NCI-H2107 treated with DMSO at 0.1 percent for 48 hours (cell line): ENCODE measurements around the gene C10orf88.

Source experiments
- DNase-seq: peaks from one replicate; lab custom pipeline; 2025; ENCODE audit not compliant: unreplicated experiment; lab: John Stamatoyannopoulos, UW

C10orf88 gene, protein sequence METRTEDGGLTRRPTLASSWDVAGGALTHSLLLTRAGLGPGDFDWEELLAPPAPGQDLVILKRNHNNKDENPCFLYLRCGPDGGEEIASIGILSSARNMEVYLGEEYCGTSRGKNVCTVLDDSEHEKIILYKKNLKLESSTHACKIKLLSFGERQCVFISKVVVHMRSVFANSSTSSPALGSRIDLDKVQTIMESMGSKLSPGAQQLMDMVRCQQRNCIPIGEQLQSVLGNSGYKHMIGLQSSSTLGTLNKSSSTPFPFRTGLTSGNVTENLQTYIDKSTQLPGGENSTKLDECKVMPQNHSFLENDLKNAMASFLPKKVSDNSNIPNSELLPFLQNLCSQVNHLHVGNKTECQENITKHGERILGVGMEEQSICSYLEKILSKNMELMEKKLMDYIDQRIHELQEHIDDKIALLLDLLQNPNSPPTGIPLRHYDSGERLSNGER

DNA sequence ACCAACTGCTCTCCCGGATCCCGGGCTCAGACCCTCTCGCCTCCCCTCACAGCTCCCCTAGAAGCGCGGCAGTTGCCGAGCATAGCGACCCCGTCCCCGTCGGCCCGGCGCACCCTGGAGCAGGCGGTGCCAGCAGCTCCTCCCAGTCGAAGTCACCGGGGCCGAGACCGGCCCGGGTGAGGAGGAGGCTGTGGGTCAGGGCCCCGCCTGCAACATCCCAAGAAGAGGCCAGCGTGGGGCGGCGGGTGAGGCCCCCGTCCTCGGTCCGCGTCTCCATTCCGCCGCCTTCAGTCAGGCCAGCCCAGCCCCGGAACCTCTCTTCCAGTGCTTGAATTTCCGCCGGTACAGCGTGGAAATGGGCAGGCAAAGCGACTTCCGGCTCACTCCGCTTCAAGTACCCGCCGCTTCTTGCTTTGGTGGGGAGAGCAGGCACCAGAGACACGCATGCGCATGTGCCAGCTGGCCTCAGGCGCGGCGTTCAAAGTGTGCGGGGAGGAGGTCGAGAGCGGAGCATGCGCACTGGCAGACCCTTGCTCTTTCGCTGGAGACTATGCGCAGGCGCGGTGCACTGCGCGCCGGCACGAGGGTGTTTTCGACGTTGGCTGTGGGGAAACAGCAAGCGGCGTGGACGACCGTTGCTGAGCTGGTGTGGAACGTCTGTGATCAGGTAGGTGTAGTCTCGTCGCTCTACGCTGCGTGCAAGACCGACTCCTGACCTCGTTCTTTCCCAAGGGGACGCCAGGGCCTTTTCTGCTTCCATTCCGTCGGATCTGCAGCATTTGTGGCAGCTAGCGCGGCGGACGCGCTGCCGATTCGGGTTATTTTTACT is at the start of gene C10orf88:
Gene C10orf88 (minus strand): TSS at position 326 of the 829 bp plus-strand sequence. CDS start 49 bp downstream, at position 277.
- DNase-seq = peak; percentile 88

DNA sequence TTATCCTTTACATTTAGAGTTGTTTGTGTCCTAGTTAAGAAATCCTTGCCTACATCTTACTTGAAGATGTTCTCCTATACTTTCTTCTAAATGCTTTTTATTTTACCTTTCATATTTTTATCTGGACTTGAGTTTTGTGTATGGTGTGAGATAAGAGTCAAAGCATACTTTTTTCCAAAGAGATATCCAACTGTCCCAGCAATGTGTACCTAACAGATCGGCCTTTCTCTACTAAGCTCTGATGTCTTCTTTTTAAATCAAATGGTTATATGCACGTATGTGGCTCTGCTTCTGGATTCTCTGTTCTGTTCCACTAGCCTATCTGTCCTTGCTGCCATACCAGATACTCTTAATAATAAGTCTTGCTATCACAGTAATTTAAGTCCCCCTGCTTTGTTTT is 47.3 kb upstream of the C10orf88 start:
- no peak for DNase-seq

DNA sequence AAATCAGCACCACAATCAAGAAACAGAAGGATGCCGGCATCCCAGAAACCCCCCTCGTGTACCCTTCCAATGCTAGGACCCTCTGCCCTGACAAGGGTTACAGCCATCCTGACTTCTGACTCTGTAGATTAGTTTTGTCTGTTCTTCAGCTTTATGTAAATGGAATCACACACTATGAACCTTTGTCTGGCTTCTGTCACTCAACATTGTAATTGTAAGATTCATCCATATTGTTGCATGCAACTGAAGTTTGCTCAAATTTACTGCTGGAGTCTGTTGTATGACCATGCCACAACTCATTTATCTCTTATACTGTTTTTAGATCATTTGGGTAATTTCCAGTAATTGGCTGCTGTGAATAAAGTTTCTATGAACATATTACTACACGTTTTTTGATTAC is 46.1 kb upstream of the C10orf88 start:
- no peak for DNase-seq

DNA sequence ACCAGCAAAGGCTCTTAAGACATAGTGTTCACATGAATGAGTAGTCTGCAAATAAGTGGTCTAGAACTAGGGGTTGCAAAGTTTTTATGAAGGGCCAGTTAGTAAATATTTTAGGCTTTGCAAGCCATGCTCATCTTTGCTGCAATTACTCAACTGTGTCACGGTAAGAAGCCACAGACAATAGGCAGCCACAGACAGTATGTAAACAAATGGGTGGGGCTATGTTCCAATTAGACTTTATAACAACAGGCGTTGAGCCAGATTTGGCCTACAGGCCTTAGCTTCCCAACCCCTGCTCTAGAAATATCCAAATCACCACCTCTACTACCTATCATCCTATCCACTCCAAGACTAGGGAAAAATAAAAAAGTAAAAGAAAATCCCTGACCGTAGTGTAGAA is 45.3 kb upstream of the C10orf88 start:
- DNase-seq = no peak

DNA sequence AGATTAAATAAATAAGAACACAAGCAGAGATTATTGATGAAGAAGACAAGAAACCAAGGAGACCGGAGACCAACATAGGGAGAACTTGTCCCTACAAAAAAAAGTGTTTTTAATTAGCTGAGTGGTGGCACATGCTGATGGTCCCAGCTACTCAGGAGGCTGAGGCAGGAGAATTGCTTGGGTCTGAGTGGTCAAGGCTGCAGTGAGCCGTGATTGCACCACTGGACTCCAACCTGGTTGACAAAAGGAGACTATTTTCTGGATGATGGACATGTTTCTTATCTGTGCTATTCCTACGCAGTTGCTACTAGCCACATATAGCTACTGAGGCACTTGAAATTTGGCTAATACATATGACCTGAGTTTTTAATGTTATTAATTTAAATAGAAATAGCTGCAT is 44.9 kb upstream of the C10orf88 start:
- no peak for DNase-seq

DNA sequence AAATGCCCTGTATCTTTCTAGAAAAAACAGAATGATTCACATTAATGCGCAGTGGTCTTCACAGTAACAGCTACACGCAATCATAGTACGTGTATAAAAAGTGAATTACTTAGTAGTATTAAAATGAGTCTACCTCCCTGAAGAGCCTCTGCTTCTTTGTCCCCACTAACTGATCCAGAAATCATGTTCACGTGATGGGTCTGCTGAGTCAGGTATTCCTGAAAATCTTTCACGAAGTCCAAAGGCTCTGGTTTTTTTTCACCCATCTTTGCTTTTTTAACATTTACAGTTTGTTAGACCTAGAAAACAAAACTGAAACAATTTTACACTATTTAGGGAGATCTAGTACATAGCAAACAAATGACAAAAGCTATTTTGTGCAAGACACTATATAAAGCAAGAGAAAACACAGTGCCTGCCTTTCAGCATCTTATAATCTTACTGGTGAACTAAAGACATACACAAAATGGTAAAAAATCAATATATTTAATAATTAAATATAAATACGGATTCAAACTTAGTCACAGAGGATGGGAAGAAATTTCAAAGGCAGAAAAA is 44.4 kb upstream of the C10orf88 start:
- DNase-seq = no peak

DNA sequence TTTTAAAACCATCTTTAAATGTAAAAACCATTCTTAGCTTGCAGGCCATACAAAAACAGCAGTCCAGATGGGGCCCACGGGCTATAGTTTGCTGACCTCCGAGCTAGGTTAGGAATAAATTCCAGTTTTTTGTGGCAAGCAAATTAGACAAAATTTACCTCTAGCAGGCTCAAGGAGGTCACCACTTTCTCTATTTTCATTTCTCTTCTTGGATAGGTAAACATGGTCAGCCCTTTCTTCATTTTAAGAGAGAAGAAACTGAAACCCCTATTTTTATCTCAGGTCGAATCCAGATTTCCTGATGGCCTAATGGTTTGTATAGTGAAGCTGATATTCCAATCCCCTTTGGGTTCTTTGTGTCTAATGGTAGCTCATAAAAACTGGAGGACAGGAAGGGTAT is 43.8 kb upstream of the C10orf88 start:
- no peak for DNase-seq

DNA sequence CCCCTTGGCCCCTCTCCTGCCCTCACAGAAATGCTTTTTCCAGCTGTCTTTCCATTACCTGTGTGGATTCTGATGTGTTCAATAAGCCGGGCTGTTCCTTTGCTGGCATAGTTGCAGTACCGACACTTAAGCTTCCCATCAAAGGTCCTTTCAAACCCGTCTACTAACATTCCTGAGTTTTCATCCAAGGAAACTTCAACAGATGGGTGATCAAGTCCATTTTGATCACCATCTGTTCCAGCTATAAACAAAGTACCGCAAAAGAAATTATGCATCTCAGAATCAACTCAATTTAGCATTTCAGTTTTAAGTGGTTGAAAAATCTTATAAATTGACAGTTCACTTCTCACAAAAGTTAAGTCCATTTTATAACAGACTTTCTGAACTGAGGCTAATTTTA is 41.9 kb upstream of the C10orf88 start:
- no peak for DNase-seq

DNA sequence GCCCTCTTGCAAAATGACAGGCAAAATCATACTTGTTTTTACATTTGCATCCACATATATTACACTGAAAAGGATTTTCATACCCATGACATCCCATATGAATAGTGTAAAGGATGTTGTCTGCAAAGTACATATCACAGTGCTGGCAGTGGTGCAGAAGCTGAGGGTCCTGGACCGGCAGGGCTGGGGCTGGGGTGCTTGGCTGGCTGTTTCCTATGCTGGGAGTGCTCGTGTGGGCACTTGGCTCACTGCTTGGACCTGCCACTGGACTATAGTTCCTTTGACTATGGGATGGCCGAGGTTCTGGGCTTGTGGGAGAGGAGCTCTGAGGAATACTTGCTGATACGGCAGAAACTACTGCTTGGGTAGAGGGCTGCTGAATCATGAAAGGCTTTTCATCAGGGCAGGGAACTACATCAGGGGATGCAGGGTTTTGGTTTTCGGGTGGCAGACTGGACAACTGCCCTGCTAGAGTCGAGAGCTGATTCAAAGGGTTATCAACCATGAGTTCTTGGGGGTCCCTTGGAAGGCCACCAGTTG is 39.8 kb upstream of the C10orf88 start:
- DNase-seq = no peak

DNA sequence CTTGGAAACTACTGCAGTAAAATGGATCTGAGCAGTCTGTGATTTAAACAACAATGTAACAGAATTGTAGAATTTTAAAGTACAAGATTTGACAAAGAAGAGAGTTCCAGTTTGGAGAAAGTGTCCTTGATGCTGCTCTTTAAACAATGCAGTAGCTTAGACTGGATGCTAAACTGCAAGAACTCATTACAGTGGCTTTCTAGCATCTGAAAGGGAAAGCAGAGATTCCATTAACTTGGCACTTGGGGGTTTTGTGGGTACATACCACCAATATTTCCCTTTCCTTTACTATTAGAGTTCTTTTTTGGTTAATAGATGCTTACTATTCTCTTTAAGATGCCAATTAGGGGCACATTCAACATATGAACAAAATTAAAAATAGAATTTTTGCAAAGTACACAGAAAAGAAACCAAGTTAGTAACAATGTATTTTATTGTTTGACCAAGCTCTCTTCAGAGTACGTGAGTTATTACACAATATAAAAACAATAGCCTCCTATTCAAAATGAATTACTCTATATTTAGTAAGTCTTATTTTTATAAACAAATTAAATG is 38.1 kb upstream of the C10orf88 start:
- DNase-seq = no peak

DNA sequence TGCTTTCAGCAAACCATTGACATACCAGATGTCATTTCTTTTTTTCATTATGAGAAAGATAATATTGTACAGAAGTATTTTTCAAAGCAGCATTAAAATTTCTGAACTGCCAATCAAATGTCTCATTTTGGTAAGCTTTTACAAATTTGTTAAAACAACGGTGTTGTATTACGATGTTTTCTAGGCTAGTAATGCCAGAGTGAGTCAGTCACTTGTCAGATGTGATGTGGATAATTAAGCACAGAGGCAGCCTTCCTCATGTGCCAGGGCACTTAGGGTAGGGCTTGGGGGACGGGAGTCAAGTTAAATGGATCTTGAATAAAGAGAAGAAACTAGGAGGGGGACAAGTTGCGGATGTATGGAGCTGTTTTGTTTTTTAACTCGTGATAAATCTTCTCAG is 36.3 kb upstream of the C10orf88 start:
- DNase-seq = no peak

DNA sequence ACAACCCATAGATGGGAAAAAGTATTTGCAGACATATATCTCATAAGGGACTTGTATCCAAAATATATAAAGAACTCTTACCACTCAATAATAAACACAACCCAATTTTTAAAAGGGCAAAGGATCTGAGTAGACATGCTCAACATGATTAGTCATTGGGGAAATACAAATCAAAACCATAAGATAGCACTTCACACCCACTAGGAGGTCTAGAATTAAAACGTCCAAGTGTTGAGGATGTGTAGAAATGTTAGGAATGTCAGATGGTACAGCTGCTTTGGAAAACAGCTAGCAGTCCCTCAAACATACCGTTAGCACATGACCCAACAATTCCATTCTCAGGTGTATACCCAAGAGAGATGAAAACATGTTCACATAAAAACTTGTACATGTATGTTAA is 34.5 kb upstream of the C10orf88 start:
- no peak for DNase-seq

DNA sequence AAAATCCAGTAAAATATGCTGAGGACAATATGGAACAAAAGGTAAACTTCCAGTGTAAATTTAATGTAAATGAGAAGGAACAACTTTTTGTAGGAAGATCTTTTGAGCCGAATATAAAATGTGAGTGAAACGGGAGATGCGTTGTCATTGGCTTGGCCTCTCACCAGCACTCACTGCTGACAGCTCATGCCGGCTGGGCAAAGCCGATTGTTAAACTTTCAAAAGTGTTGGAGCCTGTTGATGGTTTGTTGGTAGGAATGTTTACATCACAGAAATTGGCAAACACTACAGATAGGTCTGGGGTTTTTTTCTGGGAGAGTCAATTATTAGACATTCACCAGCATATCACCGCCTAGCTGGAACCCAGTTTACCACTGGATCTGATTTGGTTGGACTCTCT is 32.3 kb upstream of the C10orf88 start:
- DNase-seq = no peak

DNA sequence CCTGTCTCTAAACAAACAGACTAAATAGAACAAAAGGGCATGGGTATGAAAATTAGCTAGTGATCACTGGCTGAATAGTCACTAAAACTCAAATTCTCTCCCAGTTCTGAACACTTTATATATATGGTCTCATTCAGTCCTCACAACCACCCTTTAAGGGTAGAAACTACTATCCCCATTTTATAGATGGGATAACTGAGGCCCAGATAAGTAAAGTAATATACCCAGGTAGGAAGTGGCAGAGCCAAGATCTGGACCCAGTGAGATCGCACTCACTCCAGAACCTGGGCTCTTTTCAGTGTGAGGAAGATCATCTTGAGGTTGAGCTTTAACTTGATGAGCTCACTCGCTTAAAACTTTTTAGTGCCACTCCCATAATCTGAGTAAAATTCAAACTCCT is 30.7 kb upstream of the C10orf88 start:
- DNase-seq = no peak

DNA sequence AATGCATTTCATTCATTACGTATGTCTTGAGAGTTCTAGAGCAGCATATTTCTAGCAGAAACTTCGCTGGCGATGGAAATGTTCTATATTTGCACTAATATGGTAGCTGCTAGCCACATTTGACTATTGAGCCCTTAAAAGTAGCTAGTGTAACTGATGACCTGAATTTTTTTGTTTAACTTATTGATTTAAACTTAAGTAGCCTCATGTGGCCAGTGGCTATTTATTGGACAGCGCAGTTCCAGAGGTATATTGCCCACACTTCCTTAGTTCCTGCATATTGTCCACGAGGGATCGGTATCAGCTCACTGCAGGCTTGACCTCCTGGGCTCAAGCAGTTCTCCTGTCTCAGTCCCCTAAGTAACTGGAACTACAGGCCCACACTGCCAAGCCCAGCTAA is 29.9 kb upstream of the C10orf88 start:
- DNase-seq = no peak

DNA sequence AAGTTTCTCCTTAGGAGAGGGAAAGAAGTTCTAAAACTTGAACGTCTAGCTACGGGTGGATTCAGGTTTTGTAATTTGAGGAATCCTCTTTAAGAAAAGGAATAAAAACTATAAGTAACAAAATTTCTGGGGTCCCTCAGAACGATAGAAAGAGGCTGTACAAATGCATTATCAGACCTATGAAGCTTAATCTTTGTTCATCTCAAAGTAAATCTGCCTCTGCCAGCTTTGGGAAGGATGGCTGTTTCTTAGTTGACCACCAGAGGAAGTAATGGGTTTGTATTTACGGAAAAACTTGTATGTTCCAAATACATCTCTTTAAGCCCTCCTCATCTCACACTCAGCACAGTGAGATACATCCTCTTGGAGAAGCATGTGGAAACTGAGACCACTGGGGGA is 27.0 kb upstream of the C10orf88 start:
- no peak for DNase-seq

DNA sequence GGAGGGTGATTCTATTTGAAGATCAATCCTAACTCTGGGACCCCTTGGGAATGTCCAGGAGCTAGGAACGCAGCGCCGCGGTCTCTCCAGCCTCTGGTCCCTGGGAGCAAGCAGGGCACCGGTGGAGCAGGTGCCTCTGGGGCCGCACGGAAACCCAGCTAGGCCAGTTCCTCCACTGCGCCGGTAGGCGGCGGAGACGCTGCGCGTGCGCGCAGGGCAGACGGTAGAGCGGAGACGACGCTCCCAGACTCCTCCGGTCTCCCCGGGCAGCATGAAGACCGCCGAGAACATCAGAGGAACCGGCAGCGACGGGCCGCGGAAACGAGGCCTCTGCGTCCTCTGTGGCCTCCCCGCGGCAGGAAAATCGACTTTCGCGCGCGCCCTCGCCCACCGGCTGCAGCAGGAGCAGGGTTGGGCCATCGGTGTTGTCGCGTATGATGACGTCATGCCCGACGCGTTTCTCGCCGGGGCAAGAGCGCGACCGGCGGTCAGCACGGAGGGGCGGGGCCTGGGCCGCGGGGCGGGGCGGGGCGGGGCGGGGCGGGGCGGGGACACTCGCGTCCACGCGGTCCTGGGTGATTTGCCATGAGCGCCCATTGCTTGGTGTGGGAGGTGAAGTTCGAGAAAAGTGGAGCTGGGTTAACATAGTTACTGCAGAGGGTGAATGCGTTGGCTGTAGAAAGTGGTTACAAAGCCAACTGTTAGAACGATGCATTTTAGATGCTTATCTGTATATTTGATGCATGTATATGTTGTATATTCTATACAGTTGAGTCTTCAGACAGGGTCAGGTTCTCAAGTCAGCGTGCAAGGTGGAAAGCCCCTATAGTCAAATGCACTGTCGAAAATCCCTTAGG is 26.4 kb upstream of the C10orf88 start, which contains the start of gene PSTK:
Gene PSTK (plus strand): TSS at position 193 of the 857 bp plus-strand sequence. CDS start 79 bp downstream, at position 272.
- peak; percentile 63 for DNase-seq

DNA sequence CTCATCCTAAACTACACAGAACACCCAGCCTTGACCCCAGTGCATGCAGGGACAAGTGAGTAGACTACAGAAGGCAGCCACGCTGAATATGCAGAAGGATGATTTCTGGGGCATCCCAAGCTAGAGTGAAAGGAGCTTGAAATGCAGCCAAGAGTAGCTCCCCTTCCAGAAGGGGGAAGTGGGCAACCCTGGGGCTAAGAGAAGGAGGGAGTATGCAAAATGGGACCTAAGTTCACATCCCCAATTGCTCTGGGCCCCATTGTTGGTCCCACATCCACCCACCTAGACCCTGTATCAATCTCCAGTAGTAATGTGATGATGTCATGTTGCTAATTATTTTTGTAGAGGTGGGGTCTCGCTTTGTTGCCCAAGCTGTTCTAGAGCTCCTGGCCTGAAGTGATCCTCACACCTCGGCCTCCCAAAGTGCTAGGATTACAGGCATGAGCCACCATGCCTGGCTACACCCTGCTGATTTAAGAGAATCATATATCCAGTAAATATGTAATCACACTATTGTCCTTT is 20.6 kb upstream of the C10orf88 start:
- no peak for DNase-seq

DNA sequence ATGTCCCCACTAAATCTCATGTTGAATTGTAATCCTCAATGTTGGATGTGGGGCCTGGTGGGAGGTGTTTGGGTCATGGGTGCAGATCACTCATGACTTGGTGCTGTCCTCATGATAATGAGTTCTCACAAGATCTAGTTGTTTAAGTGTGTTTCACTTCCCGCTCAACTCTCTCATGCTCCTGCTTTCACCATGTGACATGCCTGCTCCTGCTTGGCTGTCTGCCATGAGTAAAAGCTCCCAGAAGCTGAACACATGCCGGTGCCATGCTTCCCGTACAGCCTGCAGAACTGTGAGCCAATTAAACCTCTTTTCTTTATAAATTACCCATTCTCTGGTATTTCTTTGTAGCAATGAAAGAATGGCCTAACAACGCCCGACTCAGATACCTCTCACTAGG is 20.0 kb upstream of the C10orf88 start:
- DNase-seq = no peak

DNA sequence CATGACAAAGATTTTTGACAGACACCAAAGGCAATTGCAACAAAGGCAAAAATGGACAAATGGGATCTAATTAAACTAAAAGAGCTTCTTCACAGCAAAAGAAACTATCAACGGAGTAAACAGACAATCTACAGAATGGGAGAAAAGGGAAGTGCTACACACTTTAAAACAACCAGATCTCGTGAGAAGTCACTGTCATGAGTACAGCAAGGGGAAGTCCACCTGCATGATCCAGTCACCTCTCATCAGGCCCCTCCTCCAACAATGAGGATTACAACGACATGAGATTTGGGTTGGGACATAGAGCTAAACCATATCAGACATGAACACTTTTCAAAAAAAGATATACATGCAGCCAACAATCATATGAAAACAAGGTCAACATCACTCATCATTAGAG is 14.7 kb upstream of the C10orf88 start:
- DNase-seq = no peak
